RWPE2 (cell line): ENCODE measurements around the gene RNPEPL1.
A peak's percentile ranks its signal among the peaks of the same experiment; 100 is the strongest.

Experiments
- ATAC-seq: fragments of 200-7000 bp; cut with Tn5 transposase; 3 replicates; pipeline ENCODE4 v1.9.1; 2021; ENCODE audit warnings: low read depth
- DNase-seq: peaks from one replicate; pipeline ENCODE4 v3.0.0-alpha.2; 2020; ENCODE audit warnings: low spot score
- H3K27ac ChIP-seq: fragments of 450-650 bp; 2 replicates; pipeline ENCODE4 v1.5.1; 2017; ENCODE audit warnings: mild to moderate bottlenecking; ENCODE audit not compliant: poor library complexity, severe bottlenecking
- H3K27me3 ChIP-seq: fragments of 250-450 bp; sonication (Bioruptor Pico); 2 replicates; pipeline ENCODE4 v1.5.1; 2021; ENCODE audit warnings: mild to moderate bottlenecking, moderate library complexity; ENCODE audit not compliant: insufficient read depth, poor library complexity, severe bottlenecking
- H3K36me3 ChIP-seq: fragments of 250-450 bp; sonication (Bioruptor Pico); 2 replicates; pipeline ENCODE4 v1.5.1; 2020; ENCODE audit warnings: low read depth, mild to moderate bottlenecking, moderate library complexity
- H3K4me1 ChIP-seq: fragments of 250-450 bp; sonication (Bioruptor Pico); 2 replicates; pipeline ENCODE4 v1.5.1; 2021; ENCODE audit warnings: mild to moderate bottlenecking, moderate library complexity; ENCODE audit not compliant: insufficient read depth, poor library complexity, severe bottlenecking
- H3K4me3 ChIP-seq: fragments of 250-450 bp; sonication (Bioruptor Pico); 2 replicates; pipeline ENCODE4 v1.5.1; 2021; ENCODE audit warnings: mild to moderate bottlenecking, moderate library complexity; ENCODE audit not compliant: severe bottlenecking
- H3K9me3 ChIP-seq: fragments of 250-450 bp; sonication (Bioruptor Pico); 2 replicates; pipeline ENCODE4 v1.5.1; 2021; ENCODE audit warnings: mild to moderate bottlenecking, moderate library complexity; ENCODE audit not compliant: severe bottlenecking
- TF ChIP-seq, protein P1 (sequence below): fragments of 450-650 bp; IDR thresholded peaks from one replicate; pipeline ENCODE4 v1.5.1; 2017; ENCODE audit warnings: mild to moderate bottlenecking, moderate library complexity; ENCODE audit not compliant: poor library complexity, severe bottlenecking

The RNPEPL1 gene

GRCh38 chr2:240624011-240624949 lies 56.0 kb downstream of the RNPEPL1 start:
- H3K4me3 ChIP-seq: no peak overlapping the region
- no peaks in the 10 kb centered on the region for H3K9me3 ChIP-seq
- ATAC-seq (no peak), DNase-seq (peak; percentile 67)
- TF ChIP-seq, protein P1, sequence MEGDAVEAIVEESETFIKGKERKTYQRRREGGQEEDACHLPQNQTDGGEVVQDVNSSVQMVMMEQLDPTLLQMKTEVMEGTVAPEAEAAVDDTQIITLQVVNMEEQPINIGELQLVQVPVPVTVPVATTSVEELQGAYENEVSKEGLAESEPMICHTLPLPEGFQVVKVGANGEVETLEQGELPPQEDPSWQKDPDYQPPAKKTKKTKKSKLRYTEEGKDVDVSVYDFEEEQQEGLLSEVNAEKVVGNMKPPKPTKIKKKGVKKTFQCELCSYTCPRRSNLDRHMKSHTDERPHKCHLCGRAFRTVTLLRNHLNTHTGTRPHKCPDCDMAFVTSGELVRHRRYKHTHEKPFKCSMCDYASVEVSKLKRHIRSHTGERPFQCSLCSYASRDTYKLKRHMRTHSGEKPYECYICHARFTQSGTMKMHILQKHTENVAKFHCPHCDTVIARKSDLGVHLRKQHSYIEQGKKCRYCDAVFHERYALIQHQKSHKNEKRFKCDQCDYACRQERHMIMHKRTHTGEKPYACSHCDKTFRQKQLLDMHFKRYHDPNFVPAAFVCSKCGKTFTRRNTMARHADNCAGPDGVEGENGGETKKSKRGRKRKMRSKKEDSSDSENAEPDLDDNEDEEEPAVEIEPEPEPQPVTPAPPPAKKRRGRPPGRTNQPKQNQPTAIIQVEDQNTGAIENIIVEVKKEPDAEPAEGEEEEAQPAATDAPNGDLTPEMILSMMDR: no peak
- H3K4me1 ChIP-seq: no peaks in the 10 kb centered on the region
- H3K36me3 ChIP-seq: no peaks in the 10 kb centered on the region
- no peaks in the 10 kb centered on the region for H3K27me3 ChIP-seq
- H3K27ac ChIP-seq: no peak overlapping the region

- peak; percentile 58 for DNase-seq
- TF ChIP-seq, protein P1: no peak
- no peak within 1 kb of the TSS for H3K4me3 ChIP-seq
- no peaks in the 10 kb centered on the region for H3K9me3 ChIP-seq
- no peak within 1 kb of the TSS for H3K27ac ChIP-seq
- H3K36me3 ChIP-seq: no peaks in the 10 kb centered on the region
- peak; percentile 44 for ATAC-seq
- no peaks in the 10 kb centered on the region for H3K4me1 ChIP-seq
- H3K27me3 ChIP-seq: no peaks in the 10 kb centered on the region
Observed at GRCh38 chr2:240624950-240625621, 56.8 kb downstream of the RNPEPL1 start, which contains the start of gene GPR35. GPR35 (plus strand) TSS chr2:240625480; CDS start chr2:240629953, 4,473 bp downstream.

DNA sequence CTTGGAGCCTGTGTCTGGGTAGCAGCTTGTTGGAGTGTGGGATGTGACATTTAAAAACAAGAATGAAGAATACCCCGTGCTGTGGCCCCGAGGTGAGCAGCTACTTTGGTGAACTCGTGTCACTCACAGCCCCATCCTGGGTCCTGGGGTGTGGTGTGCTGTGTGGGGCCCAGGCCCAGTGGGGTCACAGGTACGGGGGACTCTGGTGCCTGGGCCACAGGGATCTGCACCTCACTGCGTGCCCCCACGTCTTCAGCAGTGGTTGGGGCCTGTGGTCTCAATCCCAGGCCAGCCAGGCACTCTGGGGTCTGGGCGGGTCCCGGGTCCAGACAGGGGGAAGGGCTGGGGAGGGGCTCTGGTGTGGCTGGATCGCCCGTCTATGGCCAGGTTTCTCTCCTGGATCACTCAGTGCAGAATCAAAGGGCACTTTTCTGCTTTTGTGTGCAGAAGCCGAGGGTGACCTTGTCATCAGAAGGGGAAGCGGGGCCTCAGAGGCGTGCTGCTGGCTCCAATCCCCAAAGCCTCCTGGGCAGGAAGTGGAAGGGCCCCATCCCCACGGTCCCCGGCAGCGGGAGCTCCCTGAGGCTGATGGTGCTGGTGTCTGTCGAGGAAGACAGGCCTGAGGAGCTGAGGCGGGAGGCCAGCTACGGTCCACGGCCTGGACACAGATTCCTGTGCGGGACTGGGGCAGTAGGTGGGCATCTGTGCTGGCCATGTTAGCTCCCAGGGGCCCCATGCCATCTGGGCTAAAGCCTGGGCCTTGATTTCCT lies 58.4 kb downstream of the RNPEPL1 start:
- Histone ChIP-seq H3K4me3 (no peak overlapping the region), H3K4me1 (no peaks in the 10 kb centered on the region), H3K27ac (no peak overlapping the region), H3K9me3 (no peaks in the 10 kb centered on the region), H3K36me3 (no peaks in the 10 kb centered on the region), H3K27me3 (no peaks in the 10 kb centered on the region)
- ATAC-seq (no peak), DNase-seq (peak; percentile 52)
- TF ChIP-seq, protein P1: no peak

GRCh38 chr2:240627736-240628506 lies 59.6 kb downstream of the RNPEPL1 start:
- Histone ChIP-seq H3K27me3 (no peaks in the 10 kb centered on the region), H3K9me3 (no peaks in the 10 kb centered on the region), H3K4me3 (no peak overlapping the region), H3K4me1 (no peaks in the 10 kb centered on the region), H3K27ac (no peak overlapping the region), H3K36me3 (no peaks in the 10 kb centered on the region)
- TF ChIP-seq, protein P1: no peak
- DNase-seq (peak; percentile 30), ATAC-seq (no peak; the same call in 2 of the 3 replicates)
